Endothelial cell of umbilical vein (primary cell): ENCODE measurements around the gene RPE. TPM values are rescaled to one million over a fixed set of nuclear protein-coding genes. Genes with fewer than 3 reads are reported as not detected.

Experiments used
- BruUV-seq: library from RNA; stranded (reverse); fragments of 400-500 nt; replicated peaks from 2 replicates; lab custom pipeline; 2021; lab: Mats Ljungman, UMichigan
- CTCF ChIA-PET: fragments of 300-600, 350-600 bp; sonication (Branson Sonifier 250); formaldehyde crosslinking; loops from one replicate; lab custom pipeline; 2021; ENCODE audit warnings: antibody characterized with exemption, inconsistent platforms; lab: Charles Lee
- POLR2A ChIA-PET: fragments of 300-600, 350-600 bp; sonication (Branson Sonifier 250); formaldehyde crosslinking; loops from one replicate; lab custom pipeline; 2021; ENCODE audit warnings: antibody characterized with exemption, inconsistent platforms; lab: Charles Lee
- DNase-seq: peaks from one replicate; pipeline ENCODE4 v3.0.0-alpha.2; 2011; ENCODE audit warnings: low read depth, low spot score
- FAIRE-seq: peaks from 2 replicates; lab custom pipeline; 2011; peaks lifted over from hg19 to GRCh38; lab: Jason Lieb, UNC
- H2AFZ ChIP-seq: 2 replicates; pipeline ENCODE4 v1.6.0; 2012; ENCODE audit warnings: low read depth, low read length, control low read depth, inconsistent platforms
- H3K27ac ChIP-seq: 2 replicates; pipeline ENCODE4 v1.5.1; 2011; ENCODE audit warnings: low read depth, mild to moderate bottlenecking, control low read depth, low read length, moderate library complexity; ENCODE audit not compliant: insufficient read depth
- H3K27me3 ChIP-seq, 2 experiments: 2 replicates each; pipeline versions ENCODE4 v1.6.0 to v1.6.1; 2011; ENCODE audit warnings: low read length in 2 of 2, mixed read lengths in 1 of 2; ENCODE audit not compliant: control insufficient read depth in 2 of 2, insufficient read depth in 2 of 2
- H3K36me3 ChIP-seq, 2 experiments: 2 replicates in 1 of 2; 3 replicates in 1 of 2; pipeline ENCODE4 v1.5.1; 2011; ENCODE audit warnings: low read length in 2 of 2, mild to moderate bottlenecking in 1 of 2, moderate library complexity in 1 of 2; ENCODE audit not compliant: control insufficient read depth in 2 of 2, insufficient read depth in 2 of 2; ENCODE audit errors: extremely low read depth in 1 of 2
- H3K4me1 ChIP-seq: 3 replicates; pipeline ENCODE4 v1.5.1; 2011; ENCODE audit warnings: mild to moderate bottlenecking, low read length; ENCODE audit not compliant: control insufficient read depth, insufficient read depth; ENCODE audit errors: extremely low read depth
- H3K4me2 ChIP-seq: 2 replicates; pipeline ENCODE4 v1.6.1; 2011; ENCODE audit warnings: low read length, control low read depth, mixed read lengths; ENCODE audit not compliant: insufficient read depth
- H3K4me3 ChIP-seq, 3 experiments: fragments of 200-600 bp in 1 of 3; sonication (generic), shearing (Covaris generic) in 1 of 3; replicated peaks in 1 of 3; 2 replicates each; pipeline ENCODE4 v1.5.1; 2011 to 2016; ENCODE audit warnings: control low read depth in 3 of 3, low read length in 3 of 3, mild to moderate bottlenecking in 2 of 3, inconsistent platforms in 1 of 3, low read depth in 1 of 3, moderate library complexity in 1 of 3; ENCODE audit not compliant: insufficient read depth in 1 of 3
- H3K79me2 ChIP-seq: 2 replicates; pipeline ENCODE4 v1.6.0; 2012; ENCODE audit warnings: low read length, inconsistent platforms; ENCODE audit not compliant: control insufficient read depth, insufficient read depth
- H3K9ac ChIP-seq: replicated peaks from 2 replicates; pipeline ENCODE3; 2011; ENCODE audit warnings: low read length, control low read depth; ENCODE audit not compliant: insufficient read depth; ENCODE audit errors: extremely low read depth
- H3K9me1 ChIP-seq: replicated peaks from 3 replicates; pipeline ENCODE4 v1.6.0; 2011; ENCODE audit warnings: mild to moderate bottlenecking, low read length; ENCODE audit not compliant: control insufficient read depth, insufficient read depth; ENCODE audit errors: extremely low read depth
- H3K9me3 ChIP-seq: replicated peaks from 2 replicates; pipeline ENCODE4 v1.5.1; 2012; ENCODE audit warnings: low read length, inconsistent platforms; ENCODE audit not compliant: control insufficient read depth, insufficient read depth
- H4K20me1 ChIP-seq: replicated peaks from 2 replicates; pipeline ENCODE3; 2011; ENCODE audit warnings: mild to moderate bottlenecking, low read length; ENCODE audit not compliant: control insufficient read depth, insufficient read depth; ENCODE audit errors: extremely low read depth
- CTCF ChIP-seq, 2 donors: IDR thresholded peaks; 1 replicate in 1 of 2; 2 replicates in 1 of 2; pipeline ENCODE4 v1.5.1; 2011; ENCODE audit warnings: low read length in 2 of 2, mild to moderate bottlenecking in 2 of 2, moderate library complexity in 2 of 2, control low read depth in 1 of 2, inconsistent platforms in 1 of 2, low read depth in 1 of 2; ENCODE audit not compliant: insufficient read depth in 1 of 2; ENCODE audit errors: extremely low read depth in 1 of 2
- EZH2 ChIP-seq: IDR thresholded peaks from 2 replicates; pipeline ENCODE4 v1.6.1; 2012; ENCODE audit warnings: borderline replicate concordance, low read depth, mild to moderate bottlenecking, moderate library complexity, low read length, inconsistent platforms; ENCODE audit not compliant: severe bottlenecking
- FOS ChIP-seq: IDR thresholded peaks from 2 replicates; pipeline ENCODE4 v1.6.1; 2011; ENCODE audit warnings: mild to moderate bottlenecking, low read length, moderate library complexity, borderline replicate concordance; ENCODE audit not compliant: insufficient read depth
- GATA2 ChIP-seq: IDR thresholded peaks from 2 replicates; pipeline ENCODE4 v1.7.0; 2011; ENCODE audit warnings: low read depth, mild to moderate bottlenecking, moderate library complexity, mixed read lengths, low read length; ENCODE audit not compliant: insufficient read length, insufficient read depth
- JUN ChIP-seq: IDR thresholded peaks from 2 replicates; pipeline ENCODE4 v1.6.1; 2011; ENCODE audit warnings: borderline replicate concordance, low read depth; ENCODE audit not compliant: insufficient read length, insufficient read depth
- MAX ChIP-seq: IDR thresholded peaks from 2 replicates; pipeline ENCODE4 v1.6.1; 2011; ENCODE audit not compliant: insufficient read depth, insufficient read length
- MYC ChIP-seq: IDR thresholded peaks from one replicate; pipeline ENCODE4 v1.6.1; 2011; ENCODE audit warnings: mild to moderate bottlenecking, low read depth, low read length
- POLR2A ChIP-seq: IDR thresholded peaks from 2 replicates; pipeline ENCODE4 v1.6.1; 2012; ENCODE audit warnings: low read depth, mild to moderate bottlenecking, control low read depth, low read length
- POLR2AphosphoS5 ChIP-seq: IDR thresholded peaks from 2 replicates; pipeline ENCODE4 v1.6.1; 2012; ENCODE audit warnings: low read depth, mild to moderate bottlenecking, control low read depth, low read length, moderate library complexity; ENCODE audit not compliant: insufficient read depth
- dilution Hi-C: fragments of 300-500 bp; cut with MboI; formaldehyde crosslinking; loops from one replicate; pipeline ENCODE4 v1.15.0; 2019; ENCODE audit warnings: low sequenced_read_pairs; ENCODE audit not compliant: extremely low pct_ligation_motif_present
- intact Hi-C: fragments of 100-400 bp; cut with micrococcal nuclease; formaldehyde crosslinking; loops from one replicate; pipeline ENCODE4 v1.10.0; 2022
- polyA plus RNA-seq, 4 experiments: library from polyadenylated mRNA; depleted of rRNA in 3 of 4; stranded (reverse) in 3 of 4; unstranded in 1 of 4; fragments of >200 nt; gene quantifications; 2 replicates each; pipeline versions ENCODE4 v1.2.1 to v1.2.3, GENCODE V29; 2011 to 2012; ENCODE audit warnings: missing spikeins in 1 of 4
- total RNA-seq: library from RNA; stranded (reverse); gene quantifications from 2 replicates; pipeline ENCODE4 v1.2.3, GENCODE V29; 2021

RPE gene
- total and polyA plus RNA-seq, 2 donors (not counting 3 experiments of a cell fraction or from before 2014, with no cell fraction given), result 60.7 to 97.4 TPM

GRCh38 chr2:210055825-210056224 lies 53.4 kb downstream of the RPE start:
- Histone ChIP-seq H3K79me2 (no peaks in the 10 kb centered on the region), H3K4me2 (no peak overlapping the region), H3K36me3 (no peaks in the 10 kb centered on the region), H3K27ac (no peak overlapping the region), H2AFZ (no peak overlapping the region), H3K9me1 (no peaks in the 10 kb centered on the region), H3K27me3 (no peaks in the 10 kb centered on the region), H3K4me3 (no peak overlapping the region), H4K20me1 (no peaks in the 10 kb centered on the region), H3K9ac (no peak overlapping the region), H3K4me1 (no peaks in the 10 kb centered on the region), H3K9me3 (no peaks in the 10 kb centered on the region)
- DNase-seq (no peak), FAIRE-seq (no peak)
- dilution Hi-C loops (no loop called here), intact Hi-C loops (no loop called here)
- no peak for TF ChIP-seq POLR2A
- TF ChIP-seq CTCF (IDR thresholded peaks at IDR 0.05; ENCODE audit: extremely low read depth in 1 of 2, insufficient read depth in 1 of 2, low read depth in 1 of 2, low read length in 2 of 2), result no peak
- TF ChIP-seq MYC, result no peak
- no peak for TF ChIP-seq POLR2AphosphoS5
- no peak for TF ChIP-seq EZH2
- TF ChIP-seq GATA2, result no peak
- TF ChIP-seq JUN, result no peak
- TF ChIP-seq MAX, result no peak
- no peak for TF ChIP-seq FOS
- no TSS peak for BruUV-seq
- POLR2A ChIA-PET, result no interaction called here
- CTCF ChIA-PET, result no interaction called here
